ENCODE results near the gene PUDP. TPM values are rescaled to one million over a fixed set of nuclear protein-coding genes. Genes with fewer than 3 reads are reported as not detected.
A peak's percentile ranks its signal among the peaks of the same experiment; 100 is the strongest.

The PUDP gene
- total RNA-seq: 10 to 100 TPM; 11.9 to 29.2 (median 14.1) TPM

GRCh38 chrX:7147978-7148854 lies at the start of gene PUDP:
Gene PUDP, minus strand, starts transcription at chrX:7148153. Its CDS starts 40 bp downstream, at chrX:7148113.
- peaks cover 0 to 8% (median 0%) of the 10 kb centered on the region in 4 donors for H3K4me1 ChIP-seq
- 0 to 6% methylated on average over 14 to 69 of the region's 76 CpGs for WGBS, 2 donors
- TF ChIP-seq CTCF (IDR thresholded peaks at IDR 0.05) (peak; percentile 5 to 74 (median 52)), POLR2A (IDR thresholded peaks at IDR 0.05) (peak; percentile 28 to 46), EP300 (IDR thresholded peaks at IDR 0.05) (peak in 1 of 2 donors; percentile 17)
- H3K36me3 ChIP-seq: no peaks in the 10 kb centered on the region
- H3K27ac ChIP-seq: peak within 1 kb of the TSS; percentile 73 to 93 (median 90)
- H3K27me3 ChIP-seq: no peaks in the 10 kb centered on the region
- peak within 1 kb of the TSS; percentile 65 to 80 (median 74) for H3K4me3 ChIP-seq
- peak; percentile 51 to 54 for DNase-seq (ENCODE audit: low spot score in 2 of 2)
- no peaks in the 10 kb centered on the region for H3K9me3 ChIP-seq

- H3K27me3 ChIP-seq: no peaks in the 10 kb centered on the region
- H3K4me3 ChIP-seq: no peak overlapping the region
- no peaks in the 10 kb centered on the region for H3K9me3 ChIP-seq
- DNase-seq (ENCODE audit: low spot score in 2 of 2): no peak
- H3K27ac ChIP-seq: no peak overlapping the region
- peaks cover 0 to 5% (median 0%) of the 10 kb centered on the region in 3 donors for H3K36me3 ChIP-seq
- TF ChIP-seq POLR2A (IDR thresholded peaks at IDR 0.05) (no peak), CTCF (IDR thresholded peaks at IDR 0.05) (no peak), EP300 (IDR thresholded peaks at IDR 0.05) (no peak)
- 93 to 97% methylated on average over 11 of the region's 11 CpGs for WGBS, 2 donors
- no peaks in the 10 kb centered on the region for H3K4me1 ChIP-seq
These were observed 46.7 kb upstream of the PUDP start for GRCh38 chrX:7194606-7195005.

DNA sequence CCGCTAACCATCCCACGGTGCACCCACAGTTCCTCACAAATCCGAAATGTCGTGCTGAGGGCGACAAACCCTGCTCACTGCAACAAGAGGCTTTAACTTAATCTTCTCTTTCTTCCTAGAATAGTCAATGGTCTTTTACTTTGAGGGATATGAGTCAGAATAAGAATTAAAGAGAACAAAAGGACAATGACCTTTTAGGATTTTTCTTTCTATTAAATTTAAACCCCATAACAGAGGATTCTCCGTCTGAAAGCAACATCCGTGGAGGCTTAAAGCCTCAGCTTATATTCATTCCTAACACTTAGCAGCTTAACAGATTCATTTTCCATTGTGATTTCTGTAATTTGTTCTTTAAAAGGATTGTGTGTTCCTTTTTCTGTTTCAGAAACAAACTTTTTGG lies 44.9 kb upstream of the PUDP start:
- Histone ChIP-seq H3K4me1 (no peaks in the 10 kb centered on the region), H3K27me3 (no peaks in the 10 kb centered on the region), H3K4me3 (no peak overlapping the region), H3K9me3 (no peaks in the 10 kb centered on the region), H3K27ac (no peak overlapping the region), H3K36me3 (peaks cover 0 to 5% (median 0%) of the 10 kb centered on the region in 3 donors)
- no peak for TF ChIP-seq CTCF (IDR thresholded peaks at IDR 0.05)
- TF ChIP-seq EP300 (IDR thresholded peaks at IDR 0.05): no peak
- no peak for TF ChIP-seq POLR2A (IDR thresholded peaks at IDR 0.05)
- no peak for DNase-seq (ENCODE audit: low spot score in 2 of 2)
- 57 to 64% methylated on average over 5 to 7 of the region's 7 CpGs for WGBS, 2 donors

- Histone ChIP-seq H3K4me1 (no peaks in the 10 kb centered on the region), H3K4me3 (no peak overlapping the region), H3K27ac (no peak overlapping the region), H3K36me3 (peaks cover 0 to 5% (median 0%) of the 10 kb centered on the region in 3 donors), H3K27me3 (no peaks in the 10 kb centered on the region), H3K9me3 (no peaks in the 10 kb centered on the region)
- TF ChIP-seq EP300 (IDR thresholded peaks at IDR 0.05): no peak
- no peak for TF ChIP-seq CTCF (IDR thresholded peaks at IDR 0.05)
- 91 to 100% methylated on average over 1 to 2 of the region's 2 CpGs for WGBS, 2 donors
- DNase-seq (ENCODE audit: low spot score in 2 of 2): no peak
These were observed 43.7 kb upstream of the PUDP start for GRCh38 chrX:7191681-7192110.

- 96 to 100% methylated on average over 2 of the region's 2 CpGs for WGBS, 2 donors
These were observed 42.2 kb upstream of the PUDP start for GRCh38 chrX:7190157-7190556.

More at GRCh38 chrX:7190157-7190556, 42.2 kb upstream of the PUDP start:
- Histone ChIP-seq H3K9me3 (no peaks in the 10 kb centered on the region), H3K4me3 (no peak overlapping the region), H3K36me3 (peaks cover 0 to 5% (median 0%) of the 10 kb centered on the region in 3 donors), H3K27me3 (no peaks in the 10 kb centered on the region), H3K4me1 (no peaks in the 10 kb centered on the region), H3K27ac (no peak overlapping the region)
- no peak for DNase-seq (ENCODE audit: low spot score in 2 of 2)
- TF ChIP-seq POLR2A (IDR thresholded peaks at IDR 0.05): no peak
- TF ChIP-seq EP300 (IDR thresholded peaks at IDR 0.05): no peak
- TF ChIP-seq CTCF (IDR thresholded peaks at IDR 0.05): no peak
